ENCODE measurements around the gene THTPA. TPM values are rescaled to one million over a fixed set of nuclear protein-coding genes. Genes with fewer than 3 reads are reported as not detected.

The THTPA gene
- total and polyA plus RNA-seq, 2 of the 4 experiments (the other 2 are of a cell fraction) = 5.0 to 9.2 TPM

GRCh38 chr14:23550812-23551265, 5.2 kb upstream of the THTPA start:
- CTCF ChIA-PET = no interaction called here
- dilution Hi-C loops (cut with HindIII; ENCODE audit: low sequenced_read_pairs, unreplicated experiment) = no loop called here
- peak overlapping the region; percentile 68 for H2AK9ac ChIP-seq (replicated peaks; ENCODE audit: low read depth, low read length, poor library complexity)

More at GRCh38 chr14:23550812-23551265, 5.2 kb upstream of the THTPA start:
- no peak overlapping the region for H2BK120ac ChIP-seq (ENCODE audit: low read depth, low read length)
- in situ Hi-C loops (cut with MboI; ENCODE audit: low sequenced_read_pairs) (loop anchor here (10.0 kb wide), 1 partner anchor 226 kb away; the partner anchor contains the start of gene PABPN1), intact Hi-C loops (cut with micrococcal nuclease) (no loop called here)
- peak overlapping the region; percentile 88 for H2AFZ ChIP-seq (replicated peaks; ENCODE audit: low read length, poor library complexity)
- H3K27ac ChIP-seq (ENCODE audit: insufficient read depth, low read length) = peak overlapping the region; percentile 2; the same call in 1 of the 2 replicates
- peak overlapping the region; percentile 21; the same call in 1 of the 2 replicates for H3K4ac ChIP-seq (ENCODE audit: low read depth, low read length)
- POLR2A ChIA-PET (ENCODE audit: unreplicated experiment) = no interaction called here
- TF ChIP-seq FOS (IDR thresholded peaks at IDR 0.05; ENCODE audit: low read depth, low read length) (no peak), CEBPB (IDR thresholded peaks at IDR 0.05; ENCODE audit: low read depth, low read length) (no peak), SMC3 (IDR thresholded peaks at IDR 0.05; ENCODE audit: low read depth, low read length) (no peak), RAD21 (IDR thresholded peaks at IDR 0.05; ENCODE audit: low read length) (no peak), MXI1 (IDR thresholded peaks at IDR 0.05; ENCODE audit: borderline replicate concordance, low read depth, low read length) (no peak), NFE2L2 (IDR thresholded peaks at IDR 0.05; ENCODE audit: low read depth, low read length) (no peak), BHLHE40 (IDR thresholded peaks at IDR 0.05; ENCODE audit: low read depth, low read length) (no peak), RCOR1 (IDR thresholded peaks at IDR 0.05; ENCODE audit: insufficient replicate concordance, low read length) (no peak), ELK1 (IDR thresholded peaks at IDR 0.05; ENCODE audit: borderline replicate concordance, low read depth, low read length) (no peak), RFX5 (IDR thresholded peaks at IDR 0.05; ENCODE audit: low read depth, low read length) (no peak), CTCF (conservative IDR thresholded peaks at IDR 0.05; ENCODE audit: low read depth, low read length) (no peak), CHD1 (IDR thresholded peaks at IDR 0.05; ENCODE audit: low read depth, low read length) (no peak), MAFK (IDR thresholded peaks at IDR 0.05; ENCODE audit: low read depth, low read length) (no peak), POLR2A (IDR thresholded peaks at IDR 0.05; ENCODE audit: low read depth, low read length) (no peak), USF2 (IDR thresholded peaks at IDR 0.05; ENCODE audit: low read depth, low read length) (no peak), MAZ (IDR thresholded peaks at IDR 0.05; ENCODE audit: borderline replicate concordance, low read depth, low read length) (no peak)
- H3K36me3 ChIP-seq (ENCODE audit: control insufficient read depth, insufficient read depth, low read length) = no peaks in the 10 kb centered on the region
- no peak overlapping the region for H3K14ac ChIP-seq (replicated peaks; ENCODE audit: low read depth, low read length)
- no peak overlapping the region for H2BK20ac ChIP-seq (ENCODE audit: low read depth, low read length)
- peak overlapping the region; percentile 32 to 59; a peak in 3 of 4 replicates for H4K8ac ChIP-seq (ENCODE audit: low read depth in 2 of 2, low read length in 2 of 2)
- no peak overlapping the region for H3K56ac ChIP-seq (ENCODE audit: extremely low read depth, insufficient read depth, low read length)
- peak; percentile 38 for ATAC-seq (ENCODE audit: low read depth)
- peaks cover 9% of the 10 kb centered on the region for H3K4me1 ChIP-seq (ENCODE audit: control insufficient read depth, insufficient read depth, low read length)
- H2BK5ac ChIP-seq (ENCODE audit: low read depth, low read length, poor library complexity, severe bottlenecking) = no peak overlapping the region
- no peak overlapping the region for H2AK5ac ChIP-seq (ENCODE audit: low read depth, low read length)
- 0 out of 2 replicates have a peak overlapping the region, but pooled peaks have one; percentile 66 for H3K23ac ChIP-seq (ENCODE audit: low read depth, low read length)
- peak overlapping the region; percentile 87 for H3K4me2 ChIP-seq (ENCODE audit: low read depth, low read length)
- H3K79me1 ChIP-seq (ENCODE audit: low read depth in 1 of 2, low read length in 2 of 2) = no peaks in the 10 kb centered on the region
- no peaks in the 10 kb centered on the region; the same call in 1 of the 2 replicates for H3K27me3 ChIP-seq (ENCODE audit: control insufficient read depth, insufficient read depth, low read length)
- peak overlapping the region; percentile 25 for H3K9ac ChIP-seq (ENCODE audit: low read depth, low read length)
- peaks cover 11% of the 10 kb centered on the region for H3K9me1 ChIP-seq (ENCODE audit: insufficient read depth, low read length)
- no peaks in the 10 kb centered on the region for H3K9me3 ChIP-seq (ENCODE audit: control insufficient read depth, insufficient read depth, low read length)
- H3K4me3 ChIP-seq (ENCODE audit: insufficient read depth, low read depth, low read length) = peak overlapping the region; percentile 64
- H3K18ac ChIP-seq (ENCODE audit: low read depth, low read length) = no peak overlapping the region
- BruUV-seq (replicated peaks) = no TSS peak
- peak overlapping the region; percentile 10; the same call in 1 of the 2 replicates for H4K5ac ChIP-seq (ENCODE audit: low read depth, low read length)
- H4K20me1 ChIP-seq (ENCODE audit: insufficient read depth, low read length) = no peaks in the 10 kb centered on the region
- peak; percentile 10 for DNase-seq
- H4K91ac ChIP-seq (ENCODE audit: insufficient read depth, low read depth, low read length) = no peak overlapping the region
- H2BK15ac ChIP-seq (ENCODE audit: low read depth, low read length) = no peak overlapping the region
- no CpG with 5 or more reads among the region's 37 CpGs for WGBS, 2 experiments (ENCODE audit: extremely low coverage in 2 of 2, insufficient read length in 1 of 2)

All from IMR-90 (cell line).